GM12874 (cell line): ENCODE measurements around the gene TESPA1.
A peak's percentile ranks its signal among the peaks of the same experiment; 100 is the strongest.

Experiments
- CTCF ChIP-seq: IDR thresholded peaks from 2 replicates; pipeline ENCODE4 v1.5.1; 2011; ENCODE audit warnings: low read depth, mild to moderate bottlenecking, control low read depth, low read length, moderate library complexity; ENCODE audit not compliant: insufficient read depth

TESPA1 gene

GRCh38 chr12:54967461-54967860, 17.1 kb downstream of the TESPA1 start:
- TF ChIP-seq CTCF: no peak

GRCh38 chr12:54961190-54961589, 23.4 kb downstream of the TESPA1 start:
- no peak for TF ChIP-seq CTCF

- TF ChIP-seq CTCF: no peak
Measured at GRCh38 chr12:54959291-54960018, 25.1 kb downstream of the TESPA1 start.

- peak; percentile 12; the same call in 1 of the 2 replicates for TF ChIP-seq CTCF
Measured at GRCh38 chr12:54958048-54958658, 26.4 kb downstream of the TESPA1 start.

GRCh38 chr12:54956818-54957641, 27.5 kb downstream of the TESPA1 start:
- no peak for TF ChIP-seq CTCF

GRCh38 chr12:54956322-54956721, 28.2 kb downstream of the TESPA1 start:
- TF ChIP-seq CTCF: no peak

- no peak for TF ChIP-seq CTCF
Measured at GRCh38 chr12:54954801-54955200, 29.8 kb downstream of the TESPA1 start.
